GM12873 (cell line): Measurements from ENCODE around the gene CLNK.

Experiments
- TF ChIP-seq, protein P1 (sequence below): IDR thresholded peaks from 2 replicates; pipeline ENCODE4 v1.5.1; 2012; ENCODE audit warnings: low read depth, mild to moderate bottlenecking, moderate library complexity, low read length, control low read depth; ENCODE audit not compliant: insufficient read depth; ENCODE audit errors: missing control alignments

CLNK gene

GRCh38 chr4:10648479-10648878, 36.1 kb downstream of the CLNK start:
- TF ChIP-seq, protein P1, sequence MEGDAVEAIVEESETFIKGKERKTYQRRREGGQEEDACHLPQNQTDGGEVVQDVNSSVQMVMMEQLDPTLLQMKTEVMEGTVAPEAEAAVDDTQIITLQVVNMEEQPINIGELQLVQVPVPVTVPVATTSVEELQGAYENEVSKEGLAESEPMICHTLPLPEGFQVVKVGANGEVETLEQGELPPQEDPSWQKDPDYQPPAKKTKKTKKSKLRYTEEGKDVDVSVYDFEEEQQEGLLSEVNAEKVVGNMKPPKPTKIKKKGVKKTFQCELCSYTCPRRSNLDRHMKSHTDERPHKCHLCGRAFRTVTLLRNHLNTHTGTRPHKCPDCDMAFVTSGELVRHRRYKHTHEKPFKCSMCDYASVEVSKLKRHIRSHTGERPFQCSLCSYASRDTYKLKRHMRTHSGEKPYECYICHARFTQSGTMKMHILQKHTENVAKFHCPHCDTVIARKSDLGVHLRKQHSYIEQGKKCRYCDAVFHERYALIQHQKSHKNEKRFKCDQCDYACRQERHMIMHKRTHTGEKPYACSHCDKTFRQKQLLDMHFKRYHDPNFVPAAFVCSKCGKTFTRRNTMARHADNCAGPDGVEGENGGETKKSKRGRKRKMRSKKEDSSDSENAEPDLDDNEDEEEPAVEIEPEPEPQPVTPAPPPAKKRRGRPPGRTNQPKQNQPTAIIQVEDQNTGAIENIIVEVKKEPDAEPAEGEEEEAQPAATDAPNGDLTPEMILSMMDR = no peak

- TF ChIP-seq, protein P1 = no peak
Measured at GRCh38 chr4:10647846-10648245, 36.7 kb downstream of the CLNK start.

DNA sequence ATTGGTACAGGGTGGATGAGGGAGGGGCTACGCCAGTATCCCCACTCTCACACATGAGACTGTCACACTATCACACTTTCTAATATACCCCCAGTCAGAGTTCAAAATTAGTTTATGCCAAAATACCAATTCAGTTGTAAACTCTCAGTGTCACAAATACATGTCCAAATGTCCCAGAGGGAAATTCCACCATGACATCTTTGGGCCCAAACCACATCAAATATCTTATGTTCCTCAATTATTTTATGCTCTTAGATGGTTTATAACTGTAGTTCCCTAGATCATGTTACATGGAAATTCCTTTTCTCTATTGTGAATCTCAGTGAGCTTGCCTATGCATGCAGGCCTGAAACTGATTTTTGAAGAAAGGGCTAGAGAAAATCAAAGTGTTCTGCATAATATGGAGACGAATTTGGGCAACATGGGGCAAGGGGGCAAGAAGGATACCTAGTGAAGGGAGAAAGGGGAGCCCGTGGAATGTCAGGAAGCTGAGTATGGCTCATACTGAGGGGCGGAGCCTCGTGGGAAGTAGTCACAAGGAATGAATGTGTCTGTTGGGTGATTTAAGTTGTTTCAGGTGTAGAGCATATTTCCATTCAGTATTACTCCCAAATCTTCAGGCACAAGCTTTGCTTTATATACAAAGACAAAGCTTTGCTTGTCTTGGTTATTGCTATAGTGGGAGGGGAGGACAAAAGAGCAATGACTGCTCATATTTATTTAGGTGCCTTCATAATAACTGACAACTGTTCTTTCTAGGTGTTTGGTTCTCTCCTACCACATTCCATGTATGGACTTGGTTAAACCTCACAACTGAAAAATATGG, 40.8 kb downstream of the CLNK start:
- TF ChIP-seq, protein P1 = no peak

GRCh38 chr4:10640561-10641201, 43.9 kb downstream of the CLNK start:
- TF ChIP-seq, protein P1 = no peak

DNA sequence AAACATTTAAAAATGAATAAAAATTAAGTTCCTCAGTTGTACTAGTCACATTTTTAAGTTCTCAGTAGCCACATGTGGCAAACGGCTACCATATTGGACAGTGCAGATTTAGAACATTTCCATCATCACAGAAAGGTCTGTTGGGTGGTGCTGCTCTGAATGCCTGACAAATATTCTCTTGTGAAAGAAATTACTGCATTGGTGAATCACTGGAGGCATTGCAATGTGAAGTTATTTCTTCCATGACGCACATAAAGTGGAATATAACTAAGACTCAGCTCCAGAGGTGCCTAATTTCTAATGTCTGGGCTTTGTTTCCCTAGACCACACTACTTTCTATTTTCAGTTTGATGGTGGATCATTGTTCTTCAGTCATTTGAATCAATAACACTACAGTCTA, 44.9 kb downstream of the CLNK start:
- TF ChIP-seq, protein P1 = no peak

- TF ChIP-seq, protein P1 = no peak
Measured at GRCh38 chr4:10639100-10639499, 45.5 kb downstream of the CLNK start.

DNA sequence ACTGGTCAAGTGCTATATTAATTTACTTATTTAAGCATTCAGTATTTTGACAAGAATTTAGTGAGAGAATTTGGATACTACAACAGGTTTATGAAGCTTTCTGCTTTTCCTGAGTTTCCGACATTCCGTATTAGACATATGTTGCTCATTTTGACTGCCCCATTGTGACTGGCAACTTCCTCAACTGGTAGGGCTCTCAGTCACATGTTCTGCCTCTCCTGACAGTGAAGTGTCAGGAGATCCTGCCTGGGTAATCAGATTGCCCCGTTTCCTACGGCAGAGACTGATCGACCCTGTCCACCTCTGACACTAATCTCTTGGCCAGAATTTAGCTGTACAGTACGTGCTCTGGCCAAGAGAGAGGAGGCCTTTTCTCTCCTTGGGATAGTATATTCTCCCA, 49.5 kb downstream of the CLNK start:
- TF ChIP-seq, protein P1 = no peak
